HG02759 (cell line): ENCODE measurements around the gene NGEF.

ENCODE experiments used
- ATAC-seq: cut with Tn5 transposase; IDR thresholded peaks from one replicate; pipeline ENCODE4 v1.9.1; 2021; ENCODE audit warnings: mild to moderate bottlenecking, moderate library complexity; ENCODE audit not compliant: unreplicated experiment

Gene NGEF

GRCh38 chr2:233044974-233045605, 32.0 kb upstream of the NGEF start:
- no peak for ATAC-seq

- no peak for ATAC-seq
These were observed 29.5 kb upstream of the NGEF start for GRCh38 chr2:233042549-233042948.

GRCh38 chr2:233041722-233042323, 28.8 kb upstream of the NGEF start:
- no peak for ATAC-seq

- ATAC-seq: no peak
These were observed 27.5 kb upstream of the NGEF start for GRCh38 chr2:233040571-233040970.

GRCh38 chr2:233039846-233040530, 26.9 kb upstream of the NGEF start:
- ATAC-seq: no peak

GRCh38 chr2:233039212-233039845, 26.3 kb upstream of the NGEF start:
- no peak for ATAC-seq

GRCh38 chr2:233037078-233037477, 24.0 kb upstream of the NGEF start:
- ATAC-seq: no peak

- ATAC-seq: no peak
These were observed 23.2 kb upstream of the NGEF start for GRCh38 chr2:233036162-233036838.

GRCh38 chr2:233035426-233036161, 22.5 kb upstream of the NGEF start:
- ATAC-seq: no peak

GRCh38 chr2:233034091-233034882, 21.2 kb upstream of the NGEF start:
- no peak for ATAC-seq

GRCh38 chr2:233033672-233034071, 20.6 kb upstream of the NGEF start:
- ATAC-seq: no peak

GRCh38 chr2:233032551-233033320, 19.7 kb upstream of the NGEF start, which contains the start of gene NEU2:
Gene NEU2 (plus strand): TSS chr2:233032672. CDS start chr2:233032672, 0 bp downstream.
- no peak for ATAC-seq

GRCh38 chr2:233031556-233032500, 18.8 kb upstream of the NGEF start:
- ATAC-seq: no peak

- no peak for ATAC-seq
These were observed 16.3 kb upstream of the NGEF start for GRCh38 chr2:233029321-233029720.

- no peak for ATAC-seq
These were observed 13.2 kb upstream of the NGEF start for GRCh38 chr2:233026198-233026813.

GRCh38 chr2:233025706-233026105, 12.7 kb upstream of the NGEF start:
- ATAC-seq: no peak

GRCh38 chr2:233023761-233024410, 10.8 kb upstream of the NGEF start:
- ATAC-seq: no peak
